HG02798 (cell line): ENCODE data around the gene ADARB2.
"Not testable (repeated sequence)": the region's sequence is repeated elsewhere in the genome, so short reads cannot be mapped to it uniquely, and the experiment has no call there.

Source experiments
- ATAC-seq: cut with Tn5 transposase; IDR thresholded peaks from one replicate; pipeline ENCODE4 v1.9.1; 2021; ENCODE audit warnings: mild to moderate bottlenecking; ENCODE audit not compliant: unreplicated experiment, poor library complexity

The ADARB2 gene

DNA sequence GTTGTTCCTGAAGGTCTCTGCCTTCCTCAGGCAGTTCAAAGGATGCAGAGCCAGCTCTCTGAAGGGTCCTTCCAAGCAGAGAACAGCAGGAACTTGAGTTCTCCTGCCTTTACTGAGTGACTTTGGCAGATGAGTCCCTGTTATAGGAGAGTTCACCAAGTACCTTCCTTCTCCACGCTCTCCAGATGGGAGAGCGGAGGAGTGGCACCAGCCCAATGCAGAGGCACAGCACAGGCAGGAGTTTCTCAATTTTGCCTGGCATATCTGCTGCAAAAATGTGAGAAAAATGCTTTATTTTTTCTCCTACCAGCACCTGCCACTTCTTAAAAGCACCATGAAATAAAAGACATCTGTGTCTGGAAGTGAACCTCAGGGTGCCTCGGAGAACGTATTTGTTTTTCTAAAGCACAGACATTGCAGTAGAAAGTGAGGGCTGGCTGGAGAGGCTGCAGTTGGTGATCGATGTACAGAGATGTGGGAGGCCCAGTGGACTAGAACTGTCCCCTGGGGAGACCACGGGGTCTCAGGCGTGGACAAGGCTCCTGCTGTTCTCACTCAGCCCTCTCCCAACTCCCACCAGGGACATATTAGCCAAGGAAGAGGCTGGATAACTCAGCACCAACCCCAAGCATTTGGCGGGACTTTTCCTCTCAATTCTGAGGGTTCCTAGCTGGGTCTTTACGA lies 506.6 kb downstream of the ADARB2 start:
- ATAC-seq: no peak

DNA sequence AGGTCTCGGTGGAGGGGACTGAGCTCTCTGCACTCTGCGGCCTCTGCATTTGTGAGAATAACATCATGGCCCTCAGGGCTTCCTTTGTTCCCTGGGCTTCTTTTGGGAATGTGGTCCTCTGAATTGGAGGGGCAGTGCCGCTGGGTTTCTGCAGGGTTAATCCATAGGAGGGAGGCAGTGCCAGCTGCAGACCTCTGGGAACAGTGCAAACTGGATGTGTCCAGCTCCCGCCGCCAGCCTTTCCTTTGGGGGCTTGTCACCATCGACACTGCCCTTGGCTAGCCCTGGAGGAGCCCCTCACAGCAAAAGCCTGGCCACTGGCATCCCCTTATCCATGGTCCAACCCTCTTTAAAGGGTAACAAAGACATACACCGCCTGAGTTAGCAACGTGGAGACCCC lies 507.2 kb downstream of the ADARB2 start:
- no peak for ATAC-seq

- ATAC-seq: no peak
These were observed 507.8 kb downstream of the ADARB2 start for GRCh38 chr10:1229574-1229973.

DNA sequence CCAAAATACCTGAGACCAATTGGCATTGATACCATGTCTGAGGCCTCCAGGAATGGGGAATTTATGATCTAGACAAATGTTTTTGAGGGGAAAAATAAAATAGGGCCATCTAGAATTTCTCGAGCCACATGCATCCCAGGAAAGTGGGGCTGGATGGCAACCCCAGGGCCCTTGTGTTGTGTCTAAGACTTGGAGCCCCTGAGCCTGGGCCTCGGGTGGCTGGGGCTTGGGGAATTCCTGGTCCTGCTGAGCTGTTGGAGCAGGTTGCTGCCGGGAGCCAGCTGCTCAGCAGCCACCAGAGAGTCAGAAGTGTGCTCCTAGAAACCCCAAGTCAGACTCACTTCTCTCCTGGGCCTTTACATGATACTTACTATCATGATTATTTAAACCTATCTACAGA lies 508.2 kb downstream of the ADARB2 start:
- no peak for ATAC-seq

GRCh38 chr10:1228467-1228975 lies 508.8 kb downstream of the ADARB2 start:
- ATAC-seq: no peak

- no peak for ATAC-seq
These were observed 509.6 kb downstream of the ADARB2 start for GRCh38 chr10:1227510-1228402.

DNA sequence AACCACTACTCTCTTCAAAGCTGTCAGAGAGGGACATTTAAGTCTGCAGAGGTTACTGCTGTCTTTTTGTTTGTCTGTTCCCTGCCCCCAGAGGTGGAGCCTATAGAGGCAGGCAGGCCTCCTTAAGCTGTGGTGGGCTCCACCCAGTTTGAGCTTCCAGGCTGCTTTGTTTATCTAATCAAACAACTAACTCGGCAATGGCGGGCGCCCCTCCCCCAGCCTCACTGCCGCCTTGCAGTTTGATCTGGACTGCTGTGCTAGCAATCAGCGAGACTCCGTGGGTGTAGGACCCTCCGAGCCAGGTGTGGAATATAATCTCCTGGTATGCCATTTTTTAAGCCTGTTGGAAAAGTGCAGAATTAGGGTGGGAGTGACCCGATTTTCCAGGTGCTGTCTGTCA lies 510.4 kb downstream of the ADARB2 start:
- not testable (repeated sequence) for ATAC-seq

DNA sequence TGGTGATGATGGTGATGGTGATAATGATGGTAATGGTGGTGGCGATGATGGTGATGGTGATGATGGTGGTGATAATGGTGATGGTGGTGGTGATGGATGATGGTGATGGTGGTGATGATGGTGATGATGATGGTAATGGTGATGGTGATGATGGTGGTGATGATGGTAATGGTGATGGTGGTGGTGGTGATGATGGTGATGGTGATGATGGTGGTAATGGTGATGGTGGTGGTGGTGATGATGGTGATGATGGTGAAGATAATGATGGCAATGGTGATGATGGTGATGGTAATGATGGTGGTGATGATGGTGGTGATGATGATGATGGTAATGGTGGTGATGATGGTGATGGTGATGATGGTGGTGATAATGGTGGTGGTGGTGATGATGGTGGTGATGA lies 517.5 kb downstream of the ADARB2 start:
- not testable (repeated sequence) for ATAC-seq

- no peak for ATAC-seq
These were observed 519.7 kb downstream of the ADARB2 start for GRCh38 chr10:1217661-1218060.

GRCh38 chr10:1217237-1217587 lies 520.1 kb downstream of the ADARB2 start:
- no peak for ATAC-seq

DNA sequence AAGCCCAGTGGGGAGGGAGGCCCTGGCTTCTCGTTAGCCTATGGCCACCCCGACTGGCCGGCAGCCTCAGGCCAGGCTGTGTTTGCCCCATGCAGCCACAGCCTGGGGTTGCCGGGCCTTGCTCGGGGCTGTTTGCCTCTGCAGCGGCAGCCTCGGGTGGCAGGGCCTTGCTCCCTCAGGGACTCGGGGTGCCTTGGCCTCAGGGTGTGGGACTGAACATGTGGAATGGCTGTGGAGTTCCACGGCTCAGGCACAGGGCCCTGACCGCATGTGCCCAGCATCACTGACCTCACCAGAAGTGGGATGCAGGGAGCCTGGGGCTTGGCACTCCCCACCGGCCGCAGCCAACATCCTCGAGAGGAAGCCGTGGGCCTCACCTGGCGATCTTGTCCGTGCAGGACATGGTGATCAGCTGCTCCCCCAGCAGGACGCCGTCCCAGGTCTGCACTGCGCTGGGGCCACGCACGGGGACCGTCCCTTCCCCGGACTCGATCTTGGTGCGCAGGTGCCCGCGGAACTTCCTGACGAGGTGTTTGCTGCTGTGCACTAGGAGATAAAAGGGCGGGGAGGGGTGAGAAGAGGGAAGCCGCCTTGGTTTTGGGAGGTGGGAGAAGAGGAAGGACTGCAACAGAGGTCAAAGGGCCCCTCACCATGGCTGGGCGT lies 520.6 kb downstream of the ADARB2 start:
- ATAC-seq: no peak

DNA sequence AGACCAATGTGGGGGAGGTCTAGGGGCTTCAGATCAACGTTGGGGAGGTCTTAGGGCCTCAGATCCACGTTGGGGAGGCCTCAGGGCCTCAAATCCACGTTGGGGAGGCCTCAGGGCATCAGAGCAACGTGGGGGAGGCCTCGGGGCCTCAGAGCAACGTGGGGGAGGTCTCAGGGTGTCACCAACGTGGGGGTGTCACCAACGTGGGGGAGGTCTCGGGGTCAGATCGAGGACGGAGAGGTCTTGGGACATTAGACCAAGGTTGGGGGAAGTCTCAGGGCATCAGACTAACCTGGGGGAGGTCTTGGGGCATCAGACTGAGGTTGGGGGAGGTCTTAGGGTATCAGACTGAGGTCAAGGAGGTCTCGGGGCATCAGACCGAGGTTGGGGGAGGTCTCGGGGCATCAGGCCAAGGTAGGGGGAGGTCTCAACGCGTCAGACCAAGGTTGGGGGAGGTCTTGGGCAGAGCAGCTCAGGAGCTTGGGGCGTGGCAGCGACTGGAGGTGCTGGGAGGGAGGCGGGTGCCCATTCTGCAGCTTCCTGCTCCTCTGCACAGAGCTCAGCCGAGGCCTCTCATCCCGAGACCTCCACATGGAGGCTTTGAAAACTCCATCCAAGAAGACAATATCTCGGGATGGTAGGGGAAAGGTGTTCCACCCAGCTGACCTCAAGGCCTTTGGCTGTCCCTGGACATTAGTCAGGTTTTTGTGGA lies 521.3 kb downstream of the ADARB2 start:
- ATAC-seq: no peak

- ATAC-seq: no peak
These were observed 522.3 kb downstream of the ADARB2 start for GRCh38 chr10:1214882-1215540.

- no peak for ATAC-seq
These were observed 523.2 kb downstream of the ADARB2 start for GRCh38 chr10:1214071-1214675.

DNA sequence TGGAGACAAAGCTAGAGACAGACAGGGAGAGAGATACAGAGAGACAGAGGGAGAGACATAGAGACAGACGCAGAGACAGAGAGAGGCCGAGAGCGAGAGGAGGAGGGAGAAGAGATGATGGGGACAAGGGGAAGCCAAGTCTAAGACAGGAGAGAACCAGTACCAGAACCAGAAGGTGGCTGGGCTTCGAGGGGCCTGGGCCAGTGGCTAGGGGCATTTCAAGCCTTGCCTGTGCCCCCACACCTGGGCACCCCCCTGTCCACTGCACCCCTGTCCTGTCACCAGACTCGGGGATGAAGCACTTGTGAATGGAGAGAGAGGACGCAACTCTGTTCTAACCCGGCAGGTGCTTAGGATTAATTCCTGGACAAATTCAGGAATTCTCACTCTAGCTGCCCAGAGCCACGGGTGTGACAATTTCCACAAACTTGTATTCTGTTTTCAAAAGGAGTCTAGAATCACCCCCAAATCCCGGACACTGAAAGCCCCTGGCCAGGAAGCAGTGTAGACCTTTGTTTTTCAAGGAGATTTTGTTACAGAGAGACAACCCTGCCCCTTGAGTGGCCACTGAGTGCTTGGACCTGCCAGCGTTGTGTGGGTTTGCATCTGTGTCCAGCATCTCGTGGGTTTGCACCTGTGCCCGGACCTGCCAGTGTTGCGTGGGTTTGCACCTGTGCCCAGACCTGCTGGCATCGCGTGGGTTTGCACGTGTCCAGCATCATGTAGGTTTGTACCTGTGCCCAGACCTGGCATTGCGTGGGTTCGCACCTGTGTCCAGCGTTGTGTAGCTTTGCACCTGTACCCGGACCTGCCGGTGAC lies 523.9 kb downstream of the ADARB2 start:
- ATAC-seq: no peak

DNA sequence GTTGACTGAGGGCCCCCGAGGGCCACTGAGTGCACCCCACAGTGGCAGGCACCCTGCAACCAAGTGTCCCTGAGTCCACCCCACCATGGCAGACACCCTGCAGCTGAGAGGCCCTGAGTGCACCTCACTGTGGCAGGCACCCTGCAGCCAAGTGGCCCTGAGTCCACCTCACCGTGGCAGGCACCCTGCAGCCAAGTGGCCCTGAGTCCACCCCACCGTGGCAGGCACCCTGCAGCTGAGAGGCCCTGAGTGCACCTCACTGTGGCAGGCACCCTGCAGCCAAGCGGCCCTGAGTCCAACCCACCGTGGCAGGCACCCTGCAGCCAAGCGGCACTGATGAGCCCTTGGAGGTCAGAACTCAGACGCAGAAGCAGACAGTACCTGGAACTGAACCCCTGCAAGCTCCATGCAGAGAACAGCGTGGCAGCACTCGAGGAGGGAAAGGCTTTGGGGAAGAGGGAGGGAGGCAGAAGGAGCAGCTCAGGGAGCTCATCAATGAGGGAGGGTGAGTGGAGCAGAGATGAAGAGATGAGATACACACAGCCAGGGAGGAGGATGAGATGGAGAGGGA lies 524.7 kb downstream of the ADARB2 start:
- ATAC-seq: no peak

DNA sequence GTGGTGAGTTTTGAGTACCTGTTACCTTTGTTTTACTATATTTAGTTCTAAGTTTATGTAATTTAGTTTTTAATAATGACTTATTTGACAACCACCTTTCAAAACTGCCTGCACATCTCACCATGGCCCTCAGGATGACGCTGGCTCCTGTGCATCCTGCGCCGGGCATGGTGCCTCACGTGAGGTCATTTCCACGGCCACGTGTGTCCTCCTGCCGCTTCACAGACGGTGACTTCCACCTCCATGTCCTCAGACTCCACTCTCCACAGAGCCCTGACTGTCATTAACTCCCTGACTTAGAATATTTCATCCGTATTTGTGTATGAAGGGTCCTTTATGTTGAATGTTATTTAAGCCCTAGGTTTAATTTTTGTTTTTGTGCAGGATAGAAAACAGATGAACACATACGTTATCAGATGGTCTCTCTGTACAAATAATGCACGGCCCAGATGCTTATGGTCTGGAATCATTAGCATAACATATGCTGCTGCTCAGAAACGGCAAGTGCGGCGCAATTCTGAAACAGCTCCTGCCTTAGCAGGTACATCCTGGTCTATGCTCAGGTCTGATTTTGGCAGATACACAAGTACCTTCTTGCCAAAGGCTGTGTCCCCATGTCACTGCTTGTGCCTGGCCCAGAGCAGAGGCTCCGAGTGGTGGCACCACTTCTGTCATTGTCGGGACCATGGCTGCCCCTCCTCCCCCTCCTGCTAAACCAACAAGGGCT lies 525.3 kb downstream of the ADARB2 start:
- ATAC-seq: no peak

DNA sequence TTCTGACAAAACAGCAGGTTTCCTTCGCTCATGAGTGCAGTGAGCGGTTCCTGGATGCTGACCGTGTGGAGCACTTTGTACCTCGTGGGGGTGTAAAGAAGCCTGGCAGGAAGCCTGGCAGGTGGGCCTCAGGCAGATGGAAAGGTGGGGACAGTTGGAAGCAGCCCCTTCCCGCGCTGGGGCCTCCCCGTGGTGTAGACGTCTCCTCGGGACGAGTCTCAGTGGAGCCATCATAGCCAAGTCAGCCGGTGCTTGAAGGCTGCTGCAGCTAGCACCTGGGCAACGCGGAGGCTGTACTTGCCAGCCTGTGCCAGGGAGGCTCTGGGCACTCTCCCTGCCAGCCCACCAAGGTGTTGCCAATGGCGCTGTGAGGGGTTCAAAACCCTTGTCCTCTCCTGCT lies 526.7 kb downstream of the ADARB2 start:
- no peak for ATAC-seq
